ENCODE measurements around the gene ASTN2.
A peak's percentile ranks its signal among the peaks of the same experiment; 100 is the strongest.

Gene ASTN2

GRCh38 chr9:116673375-116673774 is 741.5 kb downstream of the ASTN2 start:
- DNase-seq (ENCODE audit: low spot score), result no peak

GRCh38 chr9:116671605-116672004 is 743.3 kb downstream of the ASTN2 start:
- no peak for DNase-seq (ENCODE audit: low spot score)

GRCh38 chr9:116668970-116669695 is 745.7 kb downstream of the ASTN2 start:
- DNase-seq (ENCODE audit: low spot score), result no peak

- DNase-seq (ENCODE audit: low spot score), result no peak
These were observed 751.3 kb downstream of the ASTN2 start for GRCh38 chr9:116663581-116663980.

GRCh38 chr9:116662646-116663310 is 752.1 kb downstream of the ASTN2 start:
- DNase-seq (ENCODE audit: low spot score), result no peak

GRCh38 chr9:116661037-116661954 is 753.6 kb downstream of the ASTN2 start:
- peak; percentile 10 for DNase-seq (ENCODE audit: low spot score)

GRCh38 chr9:116658265-116658664 is 756.6 kb downstream of the ASTN2 start:
- no peak for DNase-seq (ENCODE audit: low spot score)

- DNase-seq (ENCODE audit: low spot score), result no peak
These were observed 757.9 kb downstream of the ASTN2 start for GRCh38 chr9:116656977-116657376.

GRCh38 chr9:116656501-116656971 is 758.3 kb downstream of the ASTN2 start:
- no peak for DNase-seq (ENCODE audit: low spot score)

GRCh38 chr9:116654059-116654355 is 760.9 kb downstream of the ASTN2 start:
- DNase-seq (ENCODE audit: low spot score), result no peak

- no peak for DNase-seq (ENCODE audit: low spot score)
These were observed 761.4 kb downstream of the ASTN2 start for GRCh38 chr9:116653348-116654058.

GRCh38 chr9:116647515-116647809 is 767.4 kb downstream of the ASTN2 start:
- DNase-seq (ENCODE audit: low spot score), result no peak

GRCh38 chr9:116646661-116647514 is 768.0 kb downstream of the ASTN2 start:
- peak; percentile 7 for DNase-seq (ENCODE audit: low spot score)

GRCh38 chr9:116644091-116644688 is 770.7 kb downstream of the ASTN2 start:
- DNase-seq (ENCODE audit: low spot score), result no peak

GRCh38 chr9:116643691-116644090 is 771.2 kb downstream of the ASTN2 start:
- no peak for DNase-seq (ENCODE audit: low spot score)

- DNase-seq (ENCODE audit: low spot score), result no peak
These were observed 773.4 kb downstream of the ASTN2 start for GRCh38 chr9:116641292-116642059.

GRCh38 chr9:116639251-116639741 is 775.6 kb downstream of the ASTN2 start:
- DNase-seq (ENCODE audit: low spot score), result no peak

GRCh38 chr9:116635908-116636307 is 778.9 kb downstream of the ASTN2 start:
- DNase-seq (ENCODE audit: low spot score), result no peak

GRCh38 chr9:116632990-116633838 is 781.6 kb downstream of the ASTN2 start:
- DNase-seq (ENCODE audit: low spot score), result no peak
